T-helper 17 cell (primary cell): ENCODE results near the gene REC8. TPM values are rescaled to one million over a fixed set of nuclear protein-coding genes. Genes with fewer than 3 reads are reported as not detected.
A peak's percentile ranks its signal among the peaks of the same experiment; 100 is the strongest.
"Not testable (repeated sequence)": the region's sequence is repeated elsewhere in the genome, so short reads cannot be mapped to it uniquely, and the experiment has no call there.

Experiments
- ATAC-seq: fragments of 150-1000 bp; cut with Tn5 transposase; 2 replicates; pipeline ENCODE4 v1.10.0; 2021; ENCODE audit warnings: mild to moderate bottlenecking, moderate library complexity
- DNase-seq, 3 donors: peaks; one replicate each; pipeline versions ENCODE4 v3.0.0 to v3.0.0-alpha.2; 2020 to 2021
- H3K9me3 ChIP-seq: one replicate; pipeline ENCODE4 v1.7.0; 2013; ENCODE audit warnings: low read length, mild to moderate bottlenecking; ENCODE audit not compliant: control insufficient read depth, poor library complexity, severe bottlenecking
- H3K27ac Mint-ChIP-seq: one replicate; pipeline ENCODE4 v1.8.0; 2022; ENCODE audit warnings: mild to moderate bottlenecking, moderate library complexity, mixed read lengths
- H3K27me3 Mint-ChIP-seq: one replicate; pipeline ENCODE4 v1.8.0; 2022; ENCODE audit warnings: mixed read lengths
- H3K36me3 Mint-ChIP-seq: one replicate; pipeline ENCODE4 v1.8.0; 2022; ENCODE audit warnings: low read depth, mixed read lengths
- H3K4me1 Mint-ChIP-seq: one replicate; pipeline ENCODE4 v1.8.0; 2022; ENCODE audit warnings: mild to moderate bottlenecking, mixed read lengths
- H3K4me3 Mint-ChIP-seq: one replicate; pipeline ENCODE4 v1.8.0; 2022; ENCODE audit warnings: mild to moderate bottlenecking, moderate library complexity, mixed read lengths
- total RNA-seq, 4 donors: library from RNA in 2 of 4; stranded (reverse) in 2 of 4; gene quantifications; one replicate each; pipeline ENCODE4 v1.2.3 and lab custom pipeline; 2022 to 2026

Gene REC8
- total RNA-seq, 2 donors from 2014 or later: 66.3 to 94.8 TPM

DNA sequence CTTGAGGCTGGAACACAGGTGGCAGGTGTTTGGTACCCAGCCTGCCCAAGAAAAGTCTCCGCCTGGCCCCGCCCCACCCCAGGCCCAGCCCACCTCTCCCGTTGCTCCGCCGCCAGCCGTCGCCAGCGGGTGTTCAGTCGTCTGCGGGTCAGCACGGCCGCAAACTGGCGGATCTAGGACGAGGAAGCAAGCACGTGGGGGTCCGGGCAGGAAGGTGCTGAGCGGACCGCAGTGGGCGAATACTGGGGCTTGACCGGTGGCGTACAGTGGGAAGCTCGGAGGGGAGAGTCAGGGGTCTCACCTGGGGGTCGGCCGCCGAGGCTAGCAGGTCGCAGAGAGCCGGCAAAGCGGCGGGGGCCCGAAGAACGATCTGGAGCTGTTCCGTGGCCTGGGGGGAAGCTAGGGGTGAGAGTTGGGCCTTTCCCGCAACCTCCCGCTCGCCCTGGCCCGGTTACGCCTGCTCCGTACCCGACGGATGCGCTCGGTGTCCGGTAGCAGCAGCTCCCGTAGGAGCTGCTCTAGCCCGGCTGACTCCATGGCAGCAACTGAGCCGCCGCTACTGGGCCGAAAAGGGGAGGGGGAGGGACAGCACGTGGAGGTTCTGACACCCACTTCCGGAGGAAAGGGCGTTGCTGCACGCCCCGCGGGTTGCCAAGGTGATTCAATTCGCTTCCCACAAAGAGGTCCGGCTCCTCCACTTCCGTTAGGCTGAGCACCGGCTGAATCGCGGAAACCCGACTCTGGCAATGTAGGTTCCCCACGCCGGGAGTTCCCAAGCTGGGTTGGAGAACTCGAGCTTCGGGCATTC is 16.6 kb downstream of the REC8 start, which contains the start of gene IPO4:
Gene IPO4, minus strand, starts transcription at position 566 of the 808 bp plus-strand sequence. Its CDS starts 29 bp downstream, at position 537.
- peak within 1 kb of the TSS; percentile 93 for H3K4me3 Mint-ChIP-seq
- peak within 1 kb of the TSS; percentile 97 for H3K27ac Mint-ChIP-seq
- no peaks in the 10 kb centered on the region for H3K27me3 Mint-ChIP-seq
- peaks cover 22% of the 10 kb centered on the region for H3K4me1 Mint-ChIP-seq
- no peaks in the 10 kb centered on the region for H3K9me3 ChIP-seq
- peak; percentile 93 for ATAC-seq
- peak; percentile 86 to 92 (median 88) for DNase-seq
- peaks cover 3% of the 10 kb centered on the region for H3K36me3 Mint-ChIP-seq

DNA sequence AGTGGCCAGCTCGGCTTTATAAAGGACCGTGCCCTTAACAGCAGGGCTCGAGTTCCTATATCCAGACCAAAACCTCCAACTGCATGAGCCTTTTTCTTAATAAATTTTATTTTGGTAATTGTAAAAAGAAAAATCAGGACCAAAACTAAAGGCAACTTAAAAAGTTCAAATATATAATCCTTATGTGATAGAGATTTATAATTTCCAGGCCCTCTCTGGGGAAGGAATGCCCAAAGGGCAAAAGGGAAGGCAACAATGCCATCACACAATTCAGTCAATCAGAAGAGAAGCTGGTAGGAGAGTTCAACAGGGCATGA is 17.1 kb downstream of the REC8 start:
- DNase-seq (no peak), ATAC-seq (no peak)
- Mint-ChIP-seq H3K36me3 (peaks cover 3% of the 10 kb centered on the region), H3K27ac (peak overlapping the region; percentile 97), H3K4me3 (peak overlapping the region; percentile 93), H3K27me3 (no peaks in the 10 kb centered on the region), H3K4me1 (peaks cover 22% of the 10 kb centered on the region)
- H3K9me3 ChIP-seq: no peaks in the 10 kb centered on the region

DNA sequence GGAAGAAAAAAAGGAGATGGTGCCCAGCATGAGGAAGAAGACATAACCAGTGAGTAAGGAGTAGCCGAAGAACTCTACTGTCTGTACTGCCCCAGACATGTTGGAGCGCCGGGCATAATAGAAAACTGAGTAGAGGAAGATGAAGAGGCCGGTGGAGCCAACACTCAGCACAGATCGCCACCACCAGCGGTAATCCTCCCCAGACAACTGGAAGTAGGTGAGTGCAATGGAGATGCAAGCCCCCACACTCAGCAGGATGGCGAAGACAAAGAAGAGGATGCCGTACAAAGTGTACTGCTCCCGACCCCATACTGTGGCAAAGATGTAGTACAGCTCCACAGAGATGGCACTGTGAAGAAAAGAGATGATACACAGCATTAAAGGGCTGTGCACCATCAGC is 17.6 kb downstream of the REC8 start:
- Mint-ChIP-seq H3K4me3 (no peak overlapping the region), H3K4me1 (peaks cover 26% of the 10 kb centered on the region), H3K27me3 (no peaks in the 10 kb centered on the region), H3K27ac (peak overlapping the region; percentile 97), H3K36me3 (peaks cover 3% of the 10 kb centered on the region)
- H3K9me3 ChIP-seq: no peaks in the 10 kb centered on the region
- no peak for ATAC-seq
- DNase-seq: no peak

DNA sequence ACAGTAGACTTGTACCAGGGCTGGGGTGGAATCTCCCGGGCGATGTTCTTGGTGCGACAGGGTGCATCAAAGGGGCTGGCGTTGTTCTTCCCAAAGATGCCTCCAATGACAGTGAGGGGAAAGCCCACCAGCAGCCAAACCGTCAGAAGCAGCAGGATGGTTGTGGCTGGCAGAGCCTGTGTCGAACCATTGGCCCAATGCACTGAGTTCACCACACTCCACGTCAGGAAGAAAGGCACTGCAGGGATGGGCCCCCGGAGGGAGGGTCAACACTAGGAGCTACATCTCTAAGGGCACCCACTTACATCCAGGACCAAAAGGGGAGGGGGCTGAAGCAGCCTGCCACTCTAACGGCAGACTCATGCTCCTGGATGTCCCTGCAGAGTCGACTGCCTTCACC is 18.5 kb downstream of the REC8 start:
- H3K27ac Mint-ChIP-seq: no peak overlapping the region
- peaks cover 31% of the 10 kb centered on the region for H3K4me1 Mint-ChIP-seq
- no peak overlapping the region for H3K4me3 Mint-ChIP-seq
- DNase-seq: no peak
- no peak for ATAC-seq
- H3K36me3 Mint-ChIP-seq: peaks cover 3% of the 10 kb centered on the region
- no peaks in the 10 kb centered on the region for H3K9me3 ChIP-seq
- no peaks in the 10 kb centered on the region for H3K27me3 Mint-ChIP-seq

DNA sequence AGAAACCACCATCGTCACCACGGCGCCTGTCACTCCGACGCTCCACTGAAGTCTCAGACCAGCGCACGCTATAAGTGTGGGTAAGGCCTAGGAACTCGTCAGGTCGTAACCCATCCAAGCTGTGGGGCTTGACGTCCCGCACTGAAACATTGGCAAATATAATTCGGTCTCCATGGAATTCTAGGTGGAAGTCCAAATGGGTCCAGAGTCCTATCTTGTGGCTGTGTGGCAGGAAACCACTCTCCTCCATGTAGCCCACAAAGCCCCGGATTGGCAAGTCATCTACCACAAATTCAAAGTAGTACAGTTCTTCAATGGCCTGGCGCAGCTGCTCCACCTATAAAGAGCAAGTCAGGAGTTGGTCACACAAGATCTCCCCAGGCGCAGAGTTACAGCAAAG is 21.1 kb downstream of the REC8 start:
- ATAC-seq (no peak), DNase-seq (no peak)
- H3K9me3 ChIP-seq: no peaks in the 10 kb centered on the region
- Mint-ChIP-seq H3K4me3 (no peak overlapping the region), H3K27ac (peak overlapping the region; percentile 82), H3K4me1 (peaks cover 31% of the 10 kb centered on the region), H3K36me3 (peaks cover 3% of the 10 kb centered on the region), H3K27me3 (no peaks in the 10 kb centered on the region)

DNA sequence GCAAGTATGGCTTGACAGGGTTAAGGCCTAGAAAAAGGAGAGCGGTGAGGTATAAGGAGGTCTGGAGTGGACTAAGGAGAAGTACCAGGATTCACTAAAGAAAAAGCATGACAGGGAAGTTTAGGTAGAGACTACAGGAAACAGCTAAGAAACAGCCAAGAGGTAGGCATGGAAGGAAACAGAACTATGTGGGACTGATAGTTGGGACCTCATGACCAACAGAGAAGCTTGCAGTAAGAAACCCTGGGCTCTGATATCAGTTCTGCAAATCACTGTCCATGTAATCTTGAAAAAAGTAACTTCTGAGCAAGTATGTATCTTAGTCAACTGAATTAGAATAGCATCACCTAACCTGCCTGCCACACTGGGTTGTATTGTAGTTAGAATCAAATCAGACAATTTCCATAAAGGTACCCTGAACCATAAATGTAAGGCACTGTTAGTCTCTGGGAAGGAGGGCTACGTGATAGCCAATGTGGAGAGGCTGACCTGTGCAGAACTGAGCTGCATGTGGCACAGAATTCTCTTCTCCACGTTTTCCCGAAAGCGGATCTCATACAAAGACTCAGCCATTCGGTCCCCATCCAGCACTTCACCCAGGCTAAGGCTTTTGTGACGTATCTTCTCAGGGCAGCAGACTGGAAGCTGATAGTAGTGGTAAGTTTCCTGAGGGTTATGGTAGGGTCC is 22.4 kb downstream of the REC8 start:
- H3K27ac Mint-ChIP-seq: peak overlapping the region; percentile 97
- H3K4me1 Mint-ChIP-seq: peaks cover 37% of the 10 kb centered on the region
- ATAC-seq (no peak), DNase-seq (no peak)
- no peaks in the 10 kb centered on the region for H3K27me3 Mint-ChIP-seq
- H3K4me3 Mint-ChIP-seq: peak overlapping the region; percentile 95
- H3K9me3 ChIP-seq: no peaks in the 10 kb centered on the region
- peaks cover 3% of the 10 kb centered on the region for H3K36me3 Mint-ChIP-seq

DNA sequence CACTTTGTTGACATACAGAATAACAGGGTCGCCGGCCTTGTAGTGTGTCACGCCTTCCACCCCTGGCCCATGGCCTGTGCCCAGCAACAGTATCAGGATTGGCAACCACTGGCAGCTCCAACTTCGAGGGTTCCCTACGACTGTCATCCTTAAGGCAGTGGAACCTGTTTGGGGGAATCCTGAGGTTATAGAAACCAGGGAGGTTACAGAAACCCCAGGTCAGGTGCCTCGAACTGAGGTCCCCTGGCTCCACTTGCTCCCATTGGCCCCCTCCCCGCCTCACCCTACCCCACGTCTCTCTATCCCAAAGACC is 22.9 kb downstream of the REC8 start:
- no peaks in the 10 kb centered on the region for H3K9me3 ChIP-seq
- H3K36me3 Mint-ChIP-seq: peaks cover 3% of the 10 kb centered on the region
- peak overlapping the region; percentile 95 for H3K4me3 Mint-ChIP-seq
- H3K27me3 Mint-ChIP-seq: no peaks in the 10 kb centered on the region
- ATAC-seq: no peak
- peaks cover 36% of the 10 kb centered on the region for H3K4me1 Mint-ChIP-seq
- DNase-seq: no peak
- H3K27ac Mint-ChIP-seq: peak overlapping the region; percentile 97

DNA sequence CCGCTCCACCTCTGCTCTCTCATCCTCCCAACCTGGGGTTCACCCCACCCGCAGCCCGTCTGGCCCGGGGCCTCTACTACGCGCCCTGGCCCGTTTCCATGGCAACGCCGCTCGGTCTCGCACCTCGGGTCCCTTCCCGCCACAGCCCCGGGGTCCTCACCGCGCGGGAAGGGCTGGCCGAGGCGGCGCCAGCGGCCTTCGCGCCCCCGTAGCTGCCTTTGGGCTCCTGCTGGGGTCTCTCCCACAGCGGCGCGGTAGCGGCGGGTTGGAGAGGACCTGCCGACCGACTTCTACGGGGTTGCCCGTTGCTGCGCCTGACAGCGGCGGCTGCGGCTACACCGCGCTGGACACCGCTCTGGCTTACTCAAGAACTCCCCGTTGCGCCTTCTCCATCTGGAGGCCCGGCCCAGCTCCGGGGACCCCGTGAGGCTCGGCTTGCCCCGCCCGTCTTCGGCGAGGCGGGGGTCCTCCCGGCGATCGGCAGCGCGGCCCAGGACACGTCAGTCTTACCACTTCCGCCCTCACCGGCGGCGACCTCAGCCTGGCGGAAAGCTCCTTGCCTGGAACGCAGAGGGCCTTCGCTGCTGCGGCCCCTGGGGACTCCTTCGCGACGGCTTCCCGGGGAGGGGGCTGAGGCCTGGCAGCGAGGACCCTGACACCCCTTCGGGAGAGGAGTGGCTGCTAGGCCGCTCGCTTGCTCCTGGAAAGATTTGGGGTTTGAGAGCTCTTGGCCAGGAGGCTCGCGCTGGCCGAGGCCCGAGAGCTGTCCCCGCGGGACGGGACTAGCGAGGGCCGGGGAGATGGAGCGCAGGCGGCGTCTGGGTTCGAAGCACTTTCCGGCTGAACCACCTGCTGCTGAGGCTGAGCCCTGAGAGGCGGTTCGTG is 23.5 kb downstream of the REC8 start, which contains the start of gene TM9SF1:
Gene TM9SF1, minus strand, starts transcription at position 256 of the 885 bp plus-strand sequence. CDS start 422 bp downstream, outside the sequence.
- Mint-ChIP-seq H3K4me3 (peak within 1 kb of the TSS; percentile 95), H3K27ac (peak within 1 kb of the TSS; percentile 97), H3K36me3 (peaks cover 3% of the 10 kb centered on the region), H3K27me3 (no peaks in the 10 kb centered on the region), H3K4me1 (peaks cover 36% of the 10 kb centered on the region)
- no peaks in the 10 kb centered on the region for H3K9me3 ChIP-seq
- peak; percentile 90 for ATAC-seq
- DNase-seq: peak; percentile 79 to 84 (median 82)

DNA sequence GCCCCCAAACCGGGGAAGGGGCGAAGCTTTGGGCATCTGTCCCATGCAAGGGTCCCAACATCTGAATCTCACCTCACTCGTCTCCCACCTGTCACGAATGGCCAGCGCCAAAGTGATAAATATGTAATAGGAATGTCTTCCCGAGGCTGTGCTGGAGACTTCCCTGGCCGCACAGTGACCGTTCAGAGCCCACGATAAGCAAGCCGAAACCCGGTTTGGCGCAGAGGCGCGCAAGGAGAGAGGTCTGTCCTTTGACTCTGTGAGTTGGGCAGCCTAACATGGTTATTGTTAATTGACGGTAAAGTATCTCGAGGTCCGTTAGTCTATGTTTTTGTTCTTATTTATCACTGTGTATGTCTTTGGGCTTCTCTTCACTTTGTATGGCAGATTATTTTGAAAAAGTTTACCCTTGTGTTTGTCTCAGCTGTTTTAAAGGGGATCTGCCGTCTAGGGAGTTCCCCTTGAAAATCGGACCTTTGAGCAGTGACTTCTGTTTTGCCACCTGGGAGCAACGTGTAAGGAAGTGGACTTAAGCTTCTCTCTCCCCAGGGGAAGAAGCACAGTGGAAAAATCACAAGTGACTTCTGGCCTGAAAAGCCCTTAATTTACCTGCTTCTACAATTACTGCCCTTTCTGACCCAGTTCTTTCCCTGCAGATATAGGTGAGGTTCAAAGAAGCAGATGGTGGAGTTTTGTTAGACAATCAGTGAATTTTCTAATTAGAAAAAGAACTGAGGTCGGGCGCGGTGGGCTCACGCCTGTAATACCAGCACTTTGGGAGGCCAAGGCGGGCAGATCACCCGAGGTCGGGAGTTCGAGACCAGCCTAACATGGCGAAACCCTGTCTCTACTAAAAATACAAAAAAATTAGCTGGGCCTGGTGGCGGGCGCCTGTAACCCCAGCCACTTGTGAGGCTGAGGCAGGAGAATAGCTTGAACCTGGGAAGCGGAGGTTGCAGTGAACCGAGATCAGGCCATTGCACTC is 24.5 kb downstream of the REC8 start:
- Mint-ChIP-seq H3K27me3 (no peaks in the 10 kb centered on the region), H3K4me1 (peaks cover 37% of the 10 kb centered on the region), H3K27ac (peak overlapping the region; percentile 97), H3K36me3 (peaks cover 3% of the 10 kb centered on the region), H3K4me3 (peak overlapping the region; percentile 95)
- ATAC-seq (no peak), DNase-seq (no peak)
- no peaks in the 10 kb centered on the region for H3K9me3 ChIP-seq

DNA sequence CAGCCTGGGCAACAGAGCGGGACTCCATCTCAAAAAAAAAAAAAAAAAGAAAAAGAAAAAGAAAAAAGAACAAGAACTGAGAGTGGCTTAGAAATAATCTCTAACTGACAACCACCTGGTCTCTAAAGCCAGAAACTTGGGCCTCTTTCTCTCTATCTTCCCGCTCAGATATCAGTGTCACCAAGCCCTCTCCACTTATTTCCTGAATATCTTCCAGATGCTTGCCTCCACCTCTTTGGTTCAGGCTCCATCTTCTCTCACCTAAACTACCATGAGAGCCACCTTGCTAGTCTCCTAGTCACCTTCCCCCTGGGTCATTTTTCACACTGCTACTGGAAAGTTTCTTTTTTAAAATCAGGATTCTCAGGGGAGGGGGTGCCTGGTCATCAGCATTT is 25.2 kb downstream of the REC8 start:
- peak overlapping the region; percentile 95 for H3K4me3 Mint-ChIP-seq
- no peaks in the 10 kb centered on the region for H3K27me3 Mint-ChIP-seq
- ATAC-seq: no peak
- DNase-seq: no peak
- H3K36me3 Mint-ChIP-seq: peaks cover 4% of the 10 kb centered on the region
- peaks cover 38% of the 10 kb centered on the region for H3K4me1 Mint-ChIP-seq
- H3K27ac Mint-ChIP-seq: peak overlapping the region; percentile 97
- H3K9me3 ChIP-seq: no peaks in the 10 kb centered on the region

DNA sequence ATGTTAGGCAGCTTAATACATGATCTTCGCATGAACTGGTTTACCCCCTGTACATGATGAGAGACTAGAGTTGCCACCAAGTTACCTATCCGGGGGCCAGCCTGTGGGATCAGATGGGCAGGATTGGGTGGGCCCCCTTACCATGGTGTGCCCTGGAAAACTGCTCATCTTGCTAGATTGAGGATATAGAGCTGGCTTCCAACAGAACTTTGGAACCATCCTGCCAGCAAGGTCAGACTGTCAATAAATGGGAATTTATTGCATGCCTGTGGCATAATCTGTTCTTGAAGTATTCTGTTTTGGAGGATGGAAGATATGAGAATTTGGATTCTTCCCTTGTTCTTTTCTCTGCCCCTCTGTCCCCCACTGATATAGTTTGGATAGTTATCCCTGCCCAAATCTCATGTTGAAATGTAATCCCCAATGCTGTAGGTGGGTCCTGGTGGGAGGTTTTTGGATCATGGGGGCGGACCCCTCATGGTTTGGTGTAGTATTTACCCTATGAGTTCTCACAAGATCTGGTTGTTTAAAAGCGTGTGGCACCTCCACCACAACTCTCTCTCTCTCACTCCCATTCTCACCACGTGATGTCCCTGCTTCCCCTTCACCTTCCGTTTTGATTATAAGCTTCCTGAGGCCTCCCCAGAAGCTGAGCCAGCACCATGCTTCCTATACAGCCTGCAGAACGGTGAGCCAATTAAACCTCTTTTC is 27.1 kb downstream of the REC8 start:
- ATAC-seq (no peak), DNase-seq (no peak)
- H3K9me3 ChIP-seq: no peaks in the 10 kb centered on the region
- Mint-ChIP-seq H3K4me1 (peaks cover 32% of the 10 kb centered on the region), H3K27ac (peak overlapping the region; percentile 85), H3K36me3 (peaks cover 5% of the 10 kb centered on the region), H3K27me3 (no peaks in the 10 kb centered on the region), H3K4me3 (no peak overlapping the region)

DNA sequence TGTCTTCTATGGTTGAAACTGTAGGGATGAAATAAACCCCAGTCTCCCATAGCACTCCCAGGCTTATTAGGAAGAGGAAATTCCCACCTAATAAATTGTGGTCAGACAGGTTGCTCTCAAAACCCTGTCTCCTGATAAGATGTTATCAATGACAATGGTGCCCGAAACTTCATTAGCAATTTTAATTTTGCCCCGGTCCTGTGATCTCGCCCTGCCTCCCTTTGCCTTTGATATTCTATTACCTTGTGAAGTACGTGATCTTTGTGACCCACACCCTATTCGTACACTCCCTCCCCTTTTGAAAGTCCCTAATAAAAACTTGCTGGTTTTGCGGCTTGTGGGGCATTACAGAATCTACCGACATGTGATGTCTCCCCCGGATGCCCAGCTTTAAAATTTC is 30.7 kb downstream of the REC8 start:
- H3K4me3 Mint-ChIP-seq, H3K27me3 Mint-ChIP-seq, ATAC-seq, H3K9me3 ChIP-seq, DNase-seq, H3K27ac Mint-ChIP-seq: not testable (repeated sequence)
- peaks cover 14% of the 10 kb centered on the region for H3K36me3 Mint-ChIP-seq
- H3K4me1 Mint-ChIP-seq: peaks cover 31% of the 10 kb centered on the region
